GM12801 (cell line): ENCODE results near the gene AOAH.

Experiments used
- CTCF ChIP-seq: IDR thresholded peaks from one replicate; pipeline ENCODE4 v1.5.1; 2011; ENCODE audit warnings: control low read depth; ENCODE audit not compliant: insufficient read length; ENCODE audit errors: extremely low read depth

Gene AOAH

DNA sequence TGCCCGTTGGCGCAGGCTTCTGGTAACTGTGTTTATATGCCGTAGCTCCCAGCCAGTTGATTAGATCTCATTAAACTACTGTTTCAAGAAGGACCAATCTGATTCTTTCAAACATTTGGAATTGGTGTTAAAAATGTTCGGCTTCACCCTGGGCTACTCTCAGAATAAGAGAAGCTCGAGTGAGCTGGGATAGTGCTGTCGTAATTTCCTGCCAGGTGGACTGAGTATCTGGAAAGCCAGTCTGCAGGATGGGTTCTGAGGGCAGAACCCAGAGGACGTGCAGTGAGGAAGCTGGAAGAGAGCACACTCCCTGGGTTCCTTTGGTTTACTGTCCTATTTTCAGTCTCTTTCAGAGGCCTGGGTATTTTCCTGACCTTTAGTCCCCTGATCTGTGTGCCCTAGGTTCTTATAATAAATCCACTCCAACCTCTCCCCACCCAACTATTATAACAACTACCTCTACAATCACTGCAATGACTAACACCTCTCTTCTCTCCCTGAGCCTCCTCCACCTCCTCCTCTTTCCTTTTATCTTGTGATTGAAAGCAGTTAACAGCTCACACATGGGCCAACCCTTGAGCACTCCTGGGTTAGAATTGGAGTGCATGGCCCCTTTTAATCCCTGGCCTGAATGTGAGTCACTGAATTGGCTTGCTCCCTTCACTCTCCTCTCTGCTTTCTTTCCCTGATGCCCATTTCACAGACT, 63.0 kb downstream of the AOAH start:
- no peak for TF ChIP-seq CTCF

GRCh38 chr7:36659638-36660341, 64.5 kb downstream of the AOAH start:
- no peak for TF ChIP-seq CTCF

DNA sequence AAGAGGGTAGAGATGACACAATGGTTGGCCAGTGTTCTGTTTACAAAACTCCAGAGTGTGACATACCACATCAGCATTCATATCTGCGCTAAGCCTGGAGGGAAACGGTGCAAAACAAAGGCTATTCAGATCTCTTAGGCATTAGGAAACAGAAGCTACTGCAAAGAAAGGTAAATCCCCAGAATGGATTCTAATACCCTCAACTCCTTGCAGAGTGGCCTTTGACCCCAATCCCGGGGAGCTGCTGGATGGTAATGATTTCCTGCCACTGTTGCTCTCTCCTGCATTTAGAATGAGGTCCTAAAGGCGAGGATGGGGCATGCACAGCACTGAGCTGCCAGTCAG, 65.2 kb downstream of the AOAH start:
- no peak for TF ChIP-seq CTCF

DNA sequence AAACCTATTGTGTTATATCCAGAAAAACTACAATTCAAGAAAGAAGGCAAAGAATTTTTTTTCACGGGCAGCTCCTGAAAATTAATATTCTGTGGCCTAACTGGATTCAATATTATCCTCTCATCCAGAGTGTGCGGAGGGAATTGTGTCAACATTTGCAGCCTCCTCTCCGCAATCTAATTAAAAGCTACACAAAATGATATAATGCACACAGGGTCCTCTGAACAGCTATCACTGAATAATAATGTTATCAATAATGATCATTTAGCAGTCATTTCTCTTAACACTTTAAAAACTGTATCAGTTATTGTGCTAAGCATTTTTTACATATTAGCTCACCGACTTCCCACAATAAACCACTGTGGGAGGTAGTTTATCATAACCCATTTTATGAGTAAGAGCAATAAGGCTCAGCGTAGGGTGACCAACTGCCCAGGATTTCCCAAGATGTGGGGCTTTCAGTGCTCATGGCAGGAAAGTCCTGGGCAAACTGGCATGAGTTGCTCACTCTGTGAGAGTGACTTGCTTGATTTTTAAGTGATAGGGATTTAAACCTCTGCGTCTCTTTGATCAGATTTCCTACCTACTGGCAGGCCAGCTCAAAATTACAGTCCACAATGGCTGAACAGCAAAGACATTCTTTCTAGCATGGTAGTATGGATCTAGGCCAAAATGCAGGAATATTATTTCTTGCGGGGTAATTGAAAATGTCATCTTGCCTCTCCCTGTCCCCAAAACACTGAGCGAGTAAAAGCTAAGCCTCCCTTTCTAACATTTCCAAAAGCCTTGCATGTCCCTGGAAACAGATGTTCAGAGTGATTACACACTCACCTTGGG, 65.7 kb downstream of the AOAH start:
- TF ChIP-seq CTCF = no peak

GRCh38 chr7:36657036-36657660, 67.1 kb downstream of the AOAH start:
- no peak for TF ChIP-seq CTCF

GRCh38 chr7:36654436-36654835, 69.9 kb downstream of the AOAH start:
- no peak for TF ChIP-seq CTCF
